Activated naive CD4-positive, alpha-beta T cell treated with anti-CD3 and anti-CD28 coated beads, Interleukin-2, amount 50 U/mL, for 24 hours (primary cell): ENCODE measurements around the gene PAAF1.
"Not testable (repeated sequence)": the region's sequence is repeated elsewhere in the genome, so short reads cannot be mapped to it uniquely, and the experiment has no call there.

ENCODE experiments used
- H3K27ac Mint-ChIP-seq: one replicate; pipeline ENCODE4 v1.8.0; 2021; ENCODE audit warnings: mild to moderate bottlenecking, mixed read lengths
- H3K27me3 Mint-ChIP-seq: one replicate; pipeline ENCODE4 v1.8.0; 2021; ENCODE audit warnings: mixed read lengths
- H3K36me3 Mint-ChIP-seq: one replicate; pipeline ENCODE4 v1.8.0; 2021; ENCODE audit warnings: mixed read lengths
- H3K4me1 Mint-ChIP-seq: one replicate; pipeline ENCODE4 v1.8.0; 2021; ENCODE audit warnings: mixed read lengths
- H3K4me3 Mint-ChIP-seq: one replicate; pipeline ENCODE4 v1.8.0; 2021; ENCODE audit warnings: mild to moderate bottlenecking, mixed read lengths
- H3K9me3 Mint-ChIP-seq: one replicate; pipeline ENCODE4 v1.8.0; 2021; ENCODE audit warnings: mixed read lengths

Gene PAAF1

GRCh38 chr11:73916435-73916834 lies 39.6 kb downstream of the PAAF1 start:
- no peaks in the 10 kb centered on the region for H3K27me3 Mint-ChIP-seq
- H3K27ac Mint-ChIP-seq: no peak overlapping the region
- H3K4me3 Mint-ChIP-seq: no peak overlapping the region
- peaks cover 9% of the 10 kb centered on the region for H3K4me1 Mint-ChIP-seq
- peaks cover 20% of the 10 kb centered on the region for H3K36me3 Mint-ChIP-seq
- no peaks in the 10 kb centered on the region for H3K9me3 Mint-ChIP-seq

- no peaks in the 10 kb centered on the region for H3K27me3 Mint-ChIP-seq
- H3K4me1 Mint-ChIP-seq: peaks cover 6% of the 10 kb centered on the region
- H3K4me3 Mint-ChIP-seq: no peak overlapping the region
- H3K9me3 Mint-ChIP-seq: no peaks in the 10 kb centered on the region
- H3K27ac Mint-ChIP-seq: no peak overlapping the region
- H3K36me3 Mint-ChIP-seq: peaks cover 14% of the 10 kb centered on the region
These were observed 44.4 kb downstream of the PAAF1 start for GRCh38 chr11:73921180-73921579.

- Mint-ChIP-seq H3K27ac (no peak overlapping the region), H3K27me3 (no peaks in the 10 kb centered on the region), H3K4me1 (no peaks in the 10 kb centered on the region), H3K9me3 (no peaks in the 10 kb centered on the region), H3K4me3 (no peak overlapping the region), H3K36me3 (peaks cover 11% of the 10 kb centered on the region)
These were observed 52.6 kb downstream of the PAAF1 start for GRCh38 chr11:73929388-73929787.

GRCh38 chr11:73931039-73931645 lies 54.3 kb downstream of the PAAF1 start:
- no peaks in the 10 kb centered on the region for H3K4me1 Mint-ChIP-seq
- no peaks in the 10 kb centered on the region for H3K9me3 Mint-ChIP-seq
- H3K27ac Mint-ChIP-seq: no peak overlapping the region
- no peaks in the 10 kb centered on the region for H3K27me3 Mint-ChIP-seq
- no peak overlapping the region for H3K4me3 Mint-ChIP-seq
- H3K36me3 Mint-ChIP-seq: peaks cover 8% of the 10 kb centered on the region

GRCh38 chr11:73931951-73932350 lies 55.2 kb downstream of the PAAF1 start:
- H3K36me3 Mint-ChIP-seq: peaks cover 7% of the 10 kb centered on the region
- H3K4me3 Mint-ChIP-seq: no peak overlapping the region
- H3K27ac Mint-ChIP-seq: no peak overlapping the region
- H3K4me1 Mint-ChIP-seq: no peaks in the 10 kb centered on the region
- H3K9me3 Mint-ChIP-seq: no peaks in the 10 kb centered on the region
- H3K27me3 Mint-ChIP-seq: no peaks in the 10 kb centered on the region

DNA sequence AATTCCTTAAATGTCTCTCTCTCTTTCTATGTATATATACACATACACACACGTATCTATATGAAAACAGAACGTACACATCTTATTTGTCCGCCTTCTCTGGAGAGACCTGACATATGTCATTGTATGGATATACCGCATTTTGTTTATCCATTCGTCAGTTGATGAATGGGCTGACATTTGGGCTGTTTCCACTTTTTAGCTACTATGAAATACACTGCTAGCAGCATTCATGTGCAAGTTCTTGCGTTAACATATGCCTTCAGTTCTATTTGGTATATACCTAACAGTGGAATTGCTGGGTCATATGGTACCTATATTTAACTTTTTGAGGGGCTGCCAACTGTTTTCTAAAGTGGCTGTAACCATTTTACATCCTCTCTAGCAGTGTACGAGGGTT lies 56.0 kb downstream of the PAAF1 start:
- Mint-ChIP-seq H3K4me3 (no peak overlapping the region), H3K36me3 (peaks cover 4% of the 10 kb centered on the region), H3K27me3 (no peaks in the 10 kb centered on the region), H3K27ac (no peak overlapping the region), H3K9me3 (no peaks in the 10 kb centered on the region), H3K4me1 (no peaks in the 10 kb centered on the region)

GRCh38 chr11:73936047-73936446 lies 59.2 kb downstream of the PAAF1 start:
- H3K27me3 Mint-ChIP-seq, H3K4me3 Mint-ChIP-seq, H3K9me3 Mint-ChIP-seq, H3K27ac Mint-ChIP-seq, H3K36me3 Mint-ChIP-seq, H3K4me1 Mint-ChIP-seq: not testable (repeated sequence)

DNA sequence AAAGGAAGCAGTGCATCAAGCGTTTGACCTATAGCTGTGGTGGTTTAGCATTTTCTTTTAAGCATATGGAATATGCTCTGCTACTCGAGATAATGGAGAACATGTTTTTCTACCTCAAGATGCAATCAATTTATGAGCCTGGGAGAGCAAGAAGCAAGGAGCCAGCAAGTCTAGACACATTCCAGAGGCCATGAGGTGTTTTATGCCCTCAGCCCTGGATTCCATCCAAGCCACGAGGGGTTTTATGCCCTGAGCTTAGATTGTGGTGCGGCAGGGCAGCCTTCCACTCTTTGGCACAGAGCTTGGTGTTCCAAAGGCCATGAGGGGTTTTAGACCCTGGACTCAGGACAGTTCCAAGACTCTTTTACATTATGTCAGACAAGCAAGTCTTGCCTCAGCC lies 62.3 kb downstream of the PAAF1 start:
- H3K4me3 Mint-ChIP-seq: no peak overlapping the region
- peaks cover 7% of the 10 kb centered on the region for H3K36me3 Mint-ChIP-seq
- H3K27ac Mint-ChIP-seq: no peak overlapping the region
- no peaks in the 10 kb centered on the region for H3K9me3 Mint-ChIP-seq
- no peaks in the 10 kb centered on the region for H3K4me1 Mint-ChIP-seq
- H3K27me3 Mint-ChIP-seq: no peaks in the 10 kb centered on the region

DNA sequence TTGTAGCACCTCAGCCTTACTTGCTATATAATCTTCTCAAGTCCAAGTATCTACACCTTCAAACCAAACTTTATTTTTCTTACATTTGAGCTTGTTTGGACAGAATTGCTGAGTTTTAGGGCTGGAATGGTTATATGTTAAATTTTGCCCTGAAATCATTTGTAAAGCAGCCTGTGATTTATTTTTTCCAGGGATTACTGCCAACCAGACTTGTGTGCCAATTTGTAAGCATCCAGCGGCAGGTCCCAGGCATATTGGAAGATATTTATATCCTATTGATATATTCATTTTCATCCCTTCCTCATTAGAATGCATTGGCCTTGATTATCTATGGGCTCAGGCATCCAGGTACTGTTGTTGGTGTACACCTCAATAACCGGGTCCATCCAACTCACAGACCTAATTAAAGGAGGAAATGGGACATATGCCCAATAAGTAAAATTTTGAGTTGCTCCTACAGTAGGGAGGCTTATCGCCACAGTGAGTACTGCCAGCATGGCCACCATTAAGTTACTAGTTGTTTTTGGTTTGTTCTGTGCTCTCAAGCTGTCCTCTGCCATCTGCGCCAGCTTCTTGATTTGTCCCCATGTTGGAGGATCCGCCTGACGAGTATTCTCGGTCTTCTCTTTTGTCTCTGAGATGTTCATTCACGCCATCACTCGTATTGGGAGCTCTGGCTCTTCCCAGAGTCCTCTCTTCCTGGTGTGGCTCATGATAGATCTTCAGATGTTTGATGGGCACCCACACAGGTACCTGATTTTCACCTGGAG lies 64.2 kb downstream of the PAAF1 start:
- Mint-ChIP-seq H3K4me3 (no peak overlapping the region), H3K27me3 (no peaks in the 10 kb centered on the region), H3K36me3 (peaks cover 5% of the 10 kb centered on the region), H3K27ac (no peak overlapping the region), H3K4me1 (no peaks in the 10 kb centered on the region), H3K9me3 (no peaks in the 10 kb centered on the region)

- H3K9me3 Mint-ChIP-seq: no peaks in the 10 kb centered on the region
- peaks cover 5% of the 10 kb centered on the region for H3K36me3 Mint-ChIP-seq
- no peak overlapping the region for H3K4me3 Mint-ChIP-seq
- H3K4me1 Mint-ChIP-seq: no peaks in the 10 kb centered on the region
- H3K27me3 Mint-ChIP-seq: no peaks in the 10 kb centered on the region
- no peak overlapping the region for H3K27ac Mint-ChIP-seq
These were observed 65.2 kb downstream of the PAAF1 start for GRCh38 chr11:73942010-73942409.

- Mint-ChIP-seq H3K36me3 (peaks cover 5% of the 10 kb centered on the region), H3K9me3 (no peaks in the 10 kb centered on the region), H3K27ac (no peak overlapping the region), H3K27me3 (no peaks in the 10 kb centered on the region), H3K4me3 (no peak overlapping the region), H3K4me1 (no peaks in the 10 kb centered on the region)
These were observed 67.3 kb downstream of the PAAF1 start for GRCh38 chr11:73944085-73944484.

DNA sequence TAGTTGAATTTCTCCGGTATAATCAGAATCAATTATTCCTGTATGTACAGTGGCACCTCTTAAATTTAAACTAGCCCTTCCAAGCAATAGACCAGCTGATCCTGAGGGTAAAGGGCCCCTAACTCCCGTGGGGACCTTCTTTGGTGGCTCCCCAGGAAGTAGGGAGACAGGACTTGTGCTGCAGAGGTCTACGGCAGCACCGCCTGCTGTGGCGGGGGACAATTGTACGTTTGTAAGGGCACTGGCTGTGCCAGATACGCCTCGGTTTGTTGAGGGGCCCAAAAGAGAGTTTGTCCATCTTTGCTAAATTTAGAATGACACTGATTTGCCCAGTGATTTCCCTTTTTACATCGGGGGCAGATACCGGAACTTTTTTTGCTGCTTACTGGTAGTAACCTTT lies 68.1 kb downstream of the PAAF1 start:
- no peaks in the 10 kb centered on the region for H3K9me3 Mint-ChIP-seq
- H3K4me1 Mint-ChIP-seq: no peaks in the 10 kb centered on the region
- no peak overlapping the region for H3K27ac Mint-ChIP-seq
- no peak overlapping the region for H3K4me3 Mint-ChIP-seq
- no peaks in the 10 kb centered on the region for H3K27me3 Mint-ChIP-seq
- peaks cover 5% of the 10 kb centered on the region for H3K36me3 Mint-ChIP-seq

- H3K9me3 Mint-ChIP-seq: no peaks in the 10 kb centered on the region
- H3K4me3 Mint-ChIP-seq: no peak overlapping the region
- peaks cover 5% of the 10 kb centered on the region for H3K36me3 Mint-ChIP-seq
- H3K4me1 Mint-ChIP-seq: no peaks in the 10 kb centered on the region
- no peaks in the 10 kb centered on the region for H3K27me3 Mint-ChIP-seq
- no peak overlapping the region for H3K27ac Mint-ChIP-seq
These were observed 68.6 kb downstream of the PAAF1 start for GRCh38 chr11:73945396-73945795.

- no peaks in the 10 kb centered on the region for H3K27me3 Mint-ChIP-seq
- no peak overlapping the region for H3K4me3 Mint-ChIP-seq
- no peaks in the 10 kb centered on the region for H3K4me1 Mint-ChIP-seq
- no peaks in the 10 kb centered on the region for H3K36me3 Mint-ChIP-seq
- H3K27ac Mint-ChIP-seq: no peak overlapping the region
- H3K9me3 Mint-ChIP-seq: no peaks in the 10 kb centered on the region
These were observed 70.1 kb downstream of the PAAF1 start for GRCh38 chr11:73946798-73947458.

- Mint-ChIP-seq H3K36me3 (no peaks in the 10 kb centered on the region), H3K4me3 (no peak overlapping the region), H3K27ac (no peak overlapping the region), H3K9me3 (no peaks in the 10 kb centered on the region), H3K4me1 (no peaks in the 10 kb centered on the region), H3K27me3 (no peaks in the 10 kb centered on the region)
These were observed 72.4 kb downstream of the PAAF1 start for GRCh38 chr11:73949246-73949645.

DNA sequence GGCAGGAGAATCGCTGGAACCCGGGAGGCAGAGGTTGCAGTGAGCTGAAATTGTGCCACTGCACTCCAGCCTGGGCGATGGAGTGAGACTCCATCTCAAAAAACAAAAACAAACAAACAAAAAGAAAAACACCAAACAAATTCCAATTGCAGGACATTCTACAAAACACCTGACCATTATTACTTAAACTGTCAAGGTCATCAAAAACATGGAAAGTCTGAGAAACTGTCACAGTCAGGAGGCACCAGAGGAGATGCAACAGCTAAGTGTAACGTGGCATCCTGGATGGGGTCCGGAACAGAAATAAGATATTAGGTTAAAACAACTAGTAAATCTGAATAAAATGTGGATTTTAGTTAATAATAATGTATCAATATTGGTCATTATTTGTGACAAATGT lies 73.1 kb downstream of the PAAF1 start:
- H3K36me3 Mint-ChIP-seq: no peaks in the 10 kb centered on the region
- H3K9me3 Mint-ChIP-seq: no peaks in the 10 kb centered on the region
- no peaks in the 10 kb centered on the region for H3K4me1 Mint-ChIP-seq
- no peak overlapping the region for H3K27ac Mint-ChIP-seq
- H3K4me3 Mint-ChIP-seq: no peak overlapping the region
- no peaks in the 10 kb centered on the region for H3K27me3 Mint-ChIP-seq
